ENCODE results near the gene NOL11.

- TF ChIP-seq CTCF (conservative IDR thresholded peaks at IDR 0.05; ENCODE audit: low read length) (no peak), EZH2phosphoT487 (IDR thresholded peaks at IDR 0.05; ENCODE audit: borderline replicate concordance) (no peak)
Measured at GRCh38 chr17:67700037-67700724, 17.6 kb upstream of the NOL11 start.

Measured in Loucy (cell line).